Iris pigment epithelial cell (primary cell): ENCODE results near the gene IFNA2.
"Not testable (repeated sequence)": the region's sequence is repeated elsewhere in the genome, so short reads cannot be mapped to it uniquely, and the experiment has no call there.

Experiments
- DNase-seq: peaks from one replicate; pipeline ENCODE4 v3.0.0-alpha.2; 2011; ENCODE audit warnings: low read depth

IFNA2 gene

GRCh38 chr9:21385131-21385670 lies at the start of gene IFNA2:
Gene IFNA2 (minus strand): TSS chr9:21385398. CDS start chr9:21385329, 69 bp downstream.
- no peak for DNase-seq

GRCh38 chr9:21435015-21435383 lies 49.8 kb upstream of the IFNA2 start:
- not testable (repeated sequence) for DNase-seq

- peak; percentile 72 for DNase-seq
These were observed 49.2 kb upstream of the IFNA2 start for GRCh38 chr9:21434202-21435014.

DNA sequence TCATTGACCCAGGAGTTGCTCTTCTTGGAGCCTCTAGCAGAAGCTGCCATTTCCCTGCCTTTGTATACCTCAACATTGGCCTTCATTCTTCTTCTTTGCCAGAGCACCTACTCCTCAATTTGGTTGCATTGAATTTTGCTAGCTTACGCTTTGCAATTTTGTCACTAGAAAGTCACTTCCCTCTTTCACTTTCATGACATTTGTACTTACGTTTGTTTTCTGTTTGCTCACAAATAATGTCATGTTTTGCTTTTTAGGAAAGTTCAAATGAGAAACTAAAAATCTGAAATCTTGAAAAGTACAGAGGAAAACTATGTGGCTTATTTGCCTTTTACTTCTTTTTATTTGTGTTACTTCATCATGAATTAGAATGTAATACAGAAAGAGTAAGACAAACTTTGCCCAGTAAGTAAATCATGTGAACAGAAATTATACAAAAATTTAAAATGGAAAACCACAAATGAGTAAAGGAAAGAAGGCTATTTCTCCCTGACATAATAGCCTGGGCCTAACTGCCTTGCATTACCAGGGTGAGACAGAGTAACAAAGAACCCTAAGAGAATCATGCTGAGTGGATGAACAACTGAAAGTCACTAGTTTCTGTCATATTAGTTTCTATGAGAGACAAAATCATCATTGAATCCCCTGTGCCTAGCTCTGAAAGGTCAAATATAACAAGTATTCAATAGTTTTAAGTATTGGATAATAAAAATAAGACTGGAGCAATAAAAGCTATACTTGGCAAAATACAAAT lies 47.7 kb upstream of the IFNA2 start:
- no peak for DNase-seq

- DNase-seq, result no peak
These were observed 44.0 kb upstream of the IFNA2 start for GRCh38 chr9:21429191-21429590.

- DNase-seq, result no peak
These were observed 43.0 kb upstream of the IFNA2 start for GRCh38 chr9:21428235-21428634.

DNA sequence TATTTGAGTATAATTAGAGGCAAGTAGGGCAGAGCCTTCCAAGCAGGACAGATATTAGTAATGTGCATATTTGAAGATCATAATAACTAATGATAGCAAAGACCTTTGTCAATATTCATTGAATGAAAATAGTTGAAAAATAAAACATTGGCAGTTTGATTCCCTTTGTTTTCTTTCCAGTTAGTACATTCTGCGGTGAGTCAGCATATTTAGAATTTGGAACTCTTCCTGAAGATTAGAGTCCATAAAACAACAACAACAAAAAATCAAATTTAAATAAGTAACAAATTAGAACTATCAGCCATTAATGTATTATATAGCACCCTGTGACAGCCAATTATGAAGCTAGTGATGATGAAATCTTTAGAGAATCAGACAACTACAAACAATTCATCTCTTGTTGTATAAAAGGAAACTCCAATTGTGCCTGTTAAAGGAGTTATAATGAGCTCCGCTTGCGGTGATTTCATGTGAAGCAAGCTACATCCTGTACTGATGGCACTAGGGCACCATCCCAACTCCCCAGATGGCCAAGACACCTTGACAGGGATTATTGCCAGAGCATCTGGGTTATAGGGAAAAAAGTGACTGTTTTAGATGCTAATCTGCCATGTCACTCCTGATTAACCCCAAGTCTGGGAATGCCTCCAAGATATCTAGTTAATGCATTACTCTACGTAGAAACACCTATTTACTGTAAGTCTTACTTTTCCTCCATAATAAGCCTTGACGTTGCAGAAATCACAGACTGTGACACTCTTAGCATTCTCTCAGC lies 30.5 kb upstream of the IFNA2 start:
- peak; percentile 37 for DNase-seq

DNA sequence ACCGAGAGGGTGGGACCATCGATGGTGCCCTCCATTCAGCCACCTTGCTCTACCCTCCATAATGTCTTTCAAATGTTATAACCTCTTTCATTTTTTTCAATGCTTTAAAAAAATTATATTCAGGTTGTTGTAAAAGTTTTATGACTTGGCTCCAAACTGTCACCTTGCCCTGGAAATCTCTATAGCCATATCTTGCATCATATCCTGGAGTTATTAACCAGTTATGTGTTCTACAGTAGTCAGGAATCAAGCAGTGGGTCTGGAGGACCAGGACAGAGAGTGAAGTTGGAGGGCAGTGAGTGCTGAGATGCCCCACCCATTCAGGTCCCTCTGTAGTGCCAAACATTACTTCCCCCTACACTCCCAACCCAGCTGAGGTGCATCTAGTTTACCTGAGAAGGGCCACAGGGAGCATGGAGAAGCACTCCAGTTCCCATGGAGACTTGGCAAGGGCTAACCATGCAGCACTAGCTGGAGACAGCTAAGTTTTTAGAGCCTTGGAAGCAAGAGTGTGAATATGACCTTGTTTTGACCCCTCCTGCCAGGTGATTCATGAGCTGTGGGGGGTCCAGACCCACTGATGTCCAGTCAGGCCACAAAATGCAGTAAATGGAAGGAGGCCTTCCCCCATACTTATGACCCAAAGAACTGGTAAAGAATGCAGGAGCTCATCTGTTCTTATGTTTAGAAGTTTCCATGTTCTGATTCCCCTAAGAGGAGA lies 29.2 kb upstream of the IFNA2 start:
- DNase-seq, result no peak

DNA sequence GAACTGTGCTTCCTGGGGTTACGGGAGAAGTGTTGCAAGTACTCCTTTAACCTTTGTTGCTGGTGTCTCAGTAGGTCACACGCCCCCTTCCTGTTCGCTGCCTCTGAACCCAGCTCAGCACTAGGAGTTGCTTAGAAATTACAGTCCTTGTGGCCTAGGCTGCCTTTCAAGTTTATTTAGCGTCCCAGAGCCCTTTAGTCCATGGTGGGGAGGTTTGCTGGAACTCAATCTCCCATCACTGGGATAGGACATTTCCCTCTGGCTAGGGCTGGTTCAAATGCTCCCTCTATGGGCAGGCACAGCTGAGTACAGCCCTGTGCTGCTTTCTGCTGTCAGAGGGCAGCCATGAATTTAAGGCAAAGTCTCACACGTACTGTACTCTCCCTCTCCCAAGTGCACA lies 28.4 kb upstream of the IFNA2 start:
- no peak for DNase-seq

DNA sequence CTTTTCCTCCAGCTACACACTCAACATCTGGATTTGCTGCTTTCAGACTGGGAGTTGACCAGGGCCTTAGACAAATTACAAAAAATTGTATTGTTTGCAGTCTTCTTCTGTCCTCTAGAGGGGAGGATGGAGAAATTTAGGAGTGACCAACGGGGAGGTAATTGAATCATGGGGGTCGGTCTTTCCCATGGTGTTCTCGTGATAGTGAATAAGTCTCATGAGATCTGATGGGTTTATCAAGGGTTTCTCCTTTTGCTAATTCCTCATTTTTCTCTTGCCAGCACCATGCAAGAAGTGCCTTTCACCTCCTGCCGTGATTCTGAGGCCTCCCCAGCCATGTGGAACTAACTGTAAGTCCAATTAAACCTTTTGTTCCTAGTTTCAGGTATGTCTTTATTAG lies 28.0 kb upstream of the IFNA2 start:
- DNase-seq, result no peak

GRCh38 chr9:21412107-21412506 lies 26.9 kb upstream of the IFNA2 start:
- DNase-seq, result no peak

- DNase-seq, result no peak
These were observed 23.6 kb upstream of the IFNA2 start, which contains the start of gene IFNA8 for GRCh38 chr9:21408817-21409216. Gene IFNA8 (plus strand): TSS chr9:21409117. CDS start chr9:21409177, 60 bp downstream.

DNA sequence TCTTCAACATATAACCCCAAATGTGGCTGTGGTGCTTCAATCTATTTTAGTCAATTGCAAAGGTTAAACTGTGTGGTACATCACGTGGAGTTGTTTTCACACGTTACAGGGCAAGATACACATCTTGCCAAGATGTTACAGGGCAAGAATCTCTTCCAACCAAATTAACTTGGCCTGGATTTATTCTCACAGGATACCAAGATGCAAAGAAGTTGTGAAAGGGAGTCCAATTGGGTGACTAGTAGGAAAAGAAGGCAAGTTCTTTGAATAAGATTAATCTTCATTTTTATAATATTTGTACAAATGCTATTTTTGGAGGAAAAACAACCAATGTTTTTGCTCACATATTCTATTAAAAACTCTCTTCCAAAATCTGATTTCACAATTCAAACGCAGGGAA lies 18.9 kb upstream of the IFNA2 start:
- DNase-seq, result no peak

DNA sequence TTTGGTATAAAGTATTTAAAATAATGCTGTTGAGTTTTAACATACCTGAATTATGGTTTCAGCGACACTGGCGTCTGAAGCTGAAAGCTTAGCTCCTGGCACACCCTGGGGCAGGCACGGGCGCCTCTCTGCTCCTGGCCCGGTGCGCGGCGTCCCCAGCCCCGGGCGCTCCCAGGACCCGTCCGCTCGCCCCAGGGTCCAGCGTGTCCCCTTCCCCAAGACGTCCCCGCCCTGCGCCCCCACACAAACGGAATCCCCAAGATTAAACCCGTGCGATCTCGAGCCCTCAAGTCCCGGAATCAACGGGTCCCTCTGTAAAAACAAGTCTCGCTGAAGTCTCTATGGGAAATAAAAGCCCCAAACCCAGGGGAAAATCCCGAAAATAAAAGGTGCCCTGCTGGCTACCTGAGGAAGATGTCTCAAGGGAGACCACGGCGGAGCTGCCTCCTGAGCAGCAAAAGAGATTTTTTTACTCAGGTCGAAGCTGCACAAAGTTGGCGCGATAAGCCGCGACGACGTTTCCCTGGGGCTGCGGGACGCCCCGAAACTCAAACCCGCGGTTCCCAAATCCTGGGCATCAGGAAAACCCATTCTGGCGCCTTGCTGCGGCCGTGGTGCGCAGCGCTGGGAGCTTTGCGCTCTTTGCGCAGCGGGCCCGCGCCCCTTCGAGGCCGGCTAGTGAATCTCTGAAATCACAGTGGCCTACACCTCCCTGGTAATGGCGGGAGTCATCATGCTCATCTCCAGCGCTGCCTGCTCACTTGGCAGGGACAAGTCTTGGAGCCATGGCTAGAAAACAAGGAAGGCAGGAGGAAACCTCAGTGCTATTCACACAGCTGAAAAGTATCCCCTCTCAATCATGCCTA lies 17.4 kb upstream of the IFNA2 start:
- DNase-seq, result no peak

DNA sequence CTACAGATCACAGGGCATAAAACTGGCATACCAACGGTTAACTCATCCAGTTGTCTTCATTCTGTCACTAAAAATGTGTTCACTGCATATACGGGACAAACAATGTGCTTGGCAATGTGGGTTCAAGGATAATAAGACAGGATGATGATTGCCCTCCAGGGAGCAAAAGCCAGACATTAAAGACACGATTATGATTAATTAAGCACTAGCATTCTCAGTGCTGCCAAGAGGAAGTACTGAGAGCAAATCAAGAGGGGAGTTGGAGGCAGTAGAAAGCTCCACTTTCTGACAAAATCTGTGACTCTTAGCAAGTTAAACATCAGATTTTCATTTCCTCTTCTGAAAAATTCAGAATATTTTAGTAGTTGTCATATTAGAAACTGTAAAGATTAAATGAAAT lies 14.8 kb upstream of the IFNA2 start:
- DNase-seq, result no peak

GRCh38 chr9:21398955-21399489 lies 13.8 kb upstream of the IFNA2 start:
- no peak for DNase-seq

GRCh38 chr9:21395778-21396717 lies 10.8 kb upstream of the IFNA2 start:
- peak; percentile 13 for DNase-seq

DNA sequence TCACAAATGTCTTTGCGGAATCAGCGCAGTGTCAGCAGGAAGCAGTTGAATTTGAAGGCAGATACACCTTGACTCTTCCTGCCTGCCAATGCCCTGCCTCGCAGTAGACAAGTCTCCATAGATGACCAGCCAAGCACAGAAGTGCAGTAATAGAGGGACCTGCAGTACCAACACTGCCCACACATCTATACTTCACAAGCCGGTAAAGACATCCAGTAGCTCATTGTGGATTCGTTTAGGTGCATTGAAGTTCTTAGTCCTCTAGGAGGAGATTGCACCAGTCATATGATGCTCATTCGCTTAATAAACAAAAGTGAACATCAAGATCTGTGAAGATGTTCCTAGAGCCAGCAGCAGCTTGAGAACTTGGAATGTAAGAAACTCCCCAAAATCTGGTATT lies 7.1 kb upstream of the IFNA2 start:
- DNase-seq, result peak; percentile 17

DNA sequence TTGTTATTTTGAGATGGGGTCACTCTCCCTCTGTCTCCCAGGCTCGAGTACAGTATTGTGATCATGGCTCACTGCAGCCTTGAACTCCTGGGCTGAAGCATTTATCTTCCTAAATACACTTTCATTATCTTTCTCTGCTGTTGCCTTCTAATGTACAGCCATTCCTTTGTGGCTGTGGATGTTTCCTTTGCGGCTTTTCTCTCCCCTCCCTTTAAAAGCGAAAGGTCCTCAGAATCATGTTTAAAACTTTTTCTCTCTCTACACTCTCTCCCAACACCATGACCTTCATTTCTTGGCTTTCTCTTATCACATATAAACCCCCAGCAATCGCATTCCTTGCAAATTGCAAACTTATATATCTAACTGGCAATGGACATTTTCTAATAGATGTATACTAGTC lies 1.6 kb downstream of the IFNA2 start:
- no peak for DNase-seq
